Measurements from ENCODE around the gene GLYAT.

GRCh38 chr11:58781345-58781744, 49.6 kb upstream of the GLYAT start:
- TF ChIP-seq CTCF (conservative IDR thresholded peaks at IDR 0.05; ENCODE audit: low read length), result no peak
- no peak for TF ChIP-seq EZH2phosphoT487 (IDR thresholded peaks at IDR 0.05; ENCODE audit: borderline replicate concordance)
